Breast epithelium (tissue), 3 donors: Measurements from ENCODE around the gene EXO1.

ENCODE experiments used
- CTCF ChIP-seq, 3 donors: fragments of 450-650 bp; IDR thresholded peaks; one replicate each; pipeline ENCODE4 v1.5.1; 2016 to 2017; ENCODE audit warnings: antibody characterized with exemption in 3 of 3, mild to moderate bottlenecking in 3 of 3, moderate library complexity in 3 of 3
- POLR2A ChIP-seq: fragments of 450-650 bp; IDR thresholded peaks from one replicate; pipeline ENCODE4 v1.6.1; 2016; ENCODE audit warnings: antibody characterized with exemption, mild to moderate bottlenecking, moderate library complexity
- POLR2AphosphoS5 ChIP-seq, 3 donors: sonication (generic); formaldehyde crosslinking; IDR thresholded peaks; one replicate each; pipeline ENCODE4 v1.6.1; 2017; ENCODE audit warnings: antibody characterized with exemption in 3 of 3

DNA sequence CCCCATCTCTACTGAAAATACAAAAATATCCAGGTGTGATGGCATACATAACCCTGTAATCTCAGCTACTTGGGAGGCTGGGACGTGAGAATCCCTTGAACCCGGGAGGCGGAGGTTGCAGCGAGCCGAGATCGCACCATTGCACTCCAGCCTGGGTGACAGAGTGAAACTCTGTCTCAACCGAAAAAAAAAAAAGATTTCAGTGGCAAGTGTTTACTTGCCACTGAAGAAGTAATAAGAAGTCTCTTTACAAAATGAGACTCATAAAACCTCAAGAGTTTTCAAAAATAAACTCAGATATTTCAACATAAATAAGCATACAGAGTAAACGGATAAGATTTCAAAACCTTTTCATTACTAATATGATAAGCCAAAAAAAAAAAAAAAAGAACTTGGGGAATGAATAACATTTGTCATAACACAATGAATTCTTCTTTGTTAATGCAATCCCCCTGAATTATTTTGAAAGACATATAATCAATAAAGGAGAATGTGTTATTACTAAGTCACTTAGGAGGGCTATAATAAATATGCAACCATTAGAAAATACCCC is 34.2 kb upstream of the EXO1 start:
- TF ChIP-seq CTCF (IDR thresholded peaks at IDR 0.05) (no peak), POLR2A (no peak), POLR2AphosphoS5 (IDR thresholded peaks at IDR 0.05) (no peak)
